ENCODE measurements around the gene LGALS7.

The LGALS7 gene

GRCh38 chr19:38742296-38742695, 31.0 kb downstream of the LGALS7 start:
- no peak for TF ChIP-seq CTCF (IDR thresholded peaks at IDR 0.05; ENCODE audit: low read depth, low read length)
- no peak for DNase-seq (ENCODE audit: extremely low read depth, low read depth)

GRCh38 chr19:38741670-38742069, 31.6 kb downstream of the LGALS7 start:
- DNase-seq (ENCODE audit: extremely low read depth, low read depth) = no peak
- no peak for TF ChIP-seq CTCF (IDR thresholded peaks at IDR 0.05; ENCODE audit: low read depth, low read length)

DNA sequence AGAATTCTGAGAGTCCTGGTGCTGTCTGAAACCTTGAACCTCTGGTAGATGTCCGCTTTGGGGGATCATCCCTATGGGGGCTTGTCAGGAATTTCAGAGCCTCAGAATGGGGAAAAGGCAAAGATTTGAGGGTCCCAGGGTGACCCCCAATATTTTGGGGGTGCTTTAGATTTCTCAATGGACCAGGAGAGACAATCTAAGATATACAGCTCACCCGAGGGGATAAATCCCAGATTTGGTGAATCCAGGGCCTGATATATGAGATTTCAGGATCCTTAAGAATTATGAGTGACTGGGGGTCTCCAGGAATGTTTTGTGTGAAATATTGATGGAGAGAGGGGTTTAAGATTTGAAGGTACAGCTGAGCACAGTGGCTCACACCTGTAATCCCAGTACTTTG, 32.4 kb downstream of the LGALS7 start:
- no peak for DNase-seq (ENCODE audit: extremely low read depth, low read depth)
- no peak for TF ChIP-seq CTCF (IDR thresholded peaks at IDR 0.05; ENCODE audit: low read depth, low read length)

- TF ChIP-seq CTCF (IDR thresholded peaks at IDR 0.05; ENCODE audit: low read depth, low read length) = no peak
- no peak for DNase-seq (ENCODE audit: extremely low read depth, low read depth)
Measured at GRCh38 chr19:38740257-38740592, 33.1 kb downstream of the LGALS7 start.

DNA sequence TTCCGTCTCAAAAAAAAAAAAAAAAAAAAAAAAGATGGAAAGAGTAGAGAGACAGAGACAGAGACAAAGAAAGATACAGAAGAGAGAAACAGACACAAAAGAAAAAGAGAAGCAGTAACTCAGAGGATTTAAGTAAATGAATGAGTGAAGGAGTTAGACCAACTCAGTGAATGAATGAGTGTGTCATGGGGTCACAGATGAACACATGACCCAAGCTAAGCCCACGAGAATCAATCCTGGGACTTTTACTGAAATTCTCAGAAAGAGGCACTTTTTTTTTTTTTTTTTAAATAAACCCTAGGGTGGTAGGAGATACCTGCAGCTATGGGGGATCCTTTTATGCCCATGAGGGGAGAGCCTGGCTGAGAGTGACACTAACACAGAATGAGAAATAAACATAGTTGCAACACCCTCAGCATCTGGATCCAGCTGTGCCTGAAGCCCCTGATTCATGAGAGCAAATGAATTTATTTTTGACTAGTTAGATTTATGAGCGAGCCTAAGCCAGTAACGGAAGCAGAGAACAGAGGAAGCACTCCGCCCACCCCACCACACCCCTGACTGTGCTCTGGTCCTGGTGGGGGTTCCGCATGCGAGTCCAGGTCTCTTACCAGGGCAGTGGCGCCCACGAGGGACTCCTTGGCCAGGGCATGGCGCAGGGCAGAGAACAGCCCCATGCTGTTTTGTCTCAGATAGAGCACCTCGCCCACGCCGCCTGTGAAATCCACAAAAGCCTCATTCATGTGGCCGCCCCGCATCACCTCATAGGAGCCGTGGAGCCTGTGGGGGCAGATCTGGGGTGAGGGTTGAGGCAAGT, 33.7 kb downstream of the LGALS7 start:
- DNase-seq (ENCODE audit: extremely low read depth, low read depth) = no peak
- no peak for TF ChIP-seq CTCF (IDR thresholded peaks at IDR 0.05; ENCODE audit: low read depth, low read length)

- no peak for TF ChIP-seq CTCF (IDR thresholded peaks at IDR 0.05; ENCODE audit: low read depth, low read length)
- no peak for DNase-seq (ENCODE audit: extremely low read depth, low read depth)
Measured at GRCh38 chr19:38737921-38738737, 35.2 kb downstream of the LGALS7 start.

- TF ChIP-seq CTCF (IDR thresholded peaks at IDR 0.05; ENCODE audit: low read depth, low read length) = no peak
- DNase-seq (ENCODE audit: extremely low read depth, low read depth) = no peak
Measured at GRCh38 chr19:38737281-38737865, 35.9 kb downstream of the LGALS7 start.
